Measurements from ENCODE around the gene SULF2.

SULF2 gene

GRCh38 chr20:47740862-47741184 lies 44.5 kb downstream of the SULF2 start:
- TF ChIP-seq CTCF (IDR thresholded peaks at IDR 0.05; ENCODE audit: borderline replicate concordance, insufficient read depth, low read depth, low read length), result no peak

DNA sequence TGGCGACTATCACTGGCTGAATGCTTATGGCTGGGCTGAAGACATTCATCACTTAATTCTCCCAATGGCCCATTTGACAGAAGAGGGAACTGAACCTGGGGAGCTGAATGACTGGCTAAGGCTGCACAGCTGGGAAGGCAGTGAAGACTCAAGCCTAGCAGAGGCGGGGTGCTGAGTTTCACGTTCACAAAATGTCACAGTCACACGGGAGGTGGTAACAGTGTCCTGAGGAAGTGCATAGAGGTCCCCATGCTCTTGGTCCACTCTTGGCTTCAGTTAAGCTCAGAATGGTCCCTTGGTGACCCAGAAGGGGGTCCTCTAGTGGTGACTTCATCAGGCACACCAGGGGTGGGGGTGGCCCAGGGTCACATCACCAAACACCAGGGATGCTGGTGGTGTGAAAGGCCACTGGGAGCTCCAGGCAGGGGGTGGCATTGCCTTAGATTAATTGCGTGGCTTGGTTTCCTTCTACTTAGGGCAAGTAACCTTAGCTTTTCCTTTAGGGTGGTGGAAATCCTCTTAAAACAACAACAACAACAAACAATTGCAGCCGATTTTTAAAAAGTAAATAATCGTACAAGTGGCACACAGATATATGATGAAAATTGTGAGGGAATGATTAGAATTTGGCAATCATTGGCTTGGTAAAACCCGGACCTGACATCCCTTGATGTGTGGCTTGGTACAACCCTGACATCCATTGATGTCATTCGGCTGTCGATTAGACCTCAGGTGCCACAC lies 45.0 kb downstream of the SULF2 start:
- no peak for TF ChIP-seq CTCF (IDR thresholded peaks at IDR 0.05; ENCODE audit: borderline replicate concordance, insufficient read depth, low read depth, low read length)
- H3K4me3 ChIP-seq (ENCODE audit: low read depth, low read length), result no peak overlapping the region

More at GRCh38 chr20:47740862-47741184, 44.5 kb downstream of the SULF2 start:
- H3K4me3 ChIP-seq (ENCODE audit: low read depth, low read length), result no peak overlapping the region

GRCh38 chr20:47737923-47738322 lies 47.4 kb downstream of the SULF2 start:
- H3K4me3 ChIP-seq (ENCODE audit: low read depth, low read length), result no peak overlapping the region
- TF ChIP-seq CTCF (IDR thresholded peaks at IDR 0.05; ENCODE audit: borderline replicate concordance, insufficient read depth, low read depth, low read length), result no peak

DNA sequence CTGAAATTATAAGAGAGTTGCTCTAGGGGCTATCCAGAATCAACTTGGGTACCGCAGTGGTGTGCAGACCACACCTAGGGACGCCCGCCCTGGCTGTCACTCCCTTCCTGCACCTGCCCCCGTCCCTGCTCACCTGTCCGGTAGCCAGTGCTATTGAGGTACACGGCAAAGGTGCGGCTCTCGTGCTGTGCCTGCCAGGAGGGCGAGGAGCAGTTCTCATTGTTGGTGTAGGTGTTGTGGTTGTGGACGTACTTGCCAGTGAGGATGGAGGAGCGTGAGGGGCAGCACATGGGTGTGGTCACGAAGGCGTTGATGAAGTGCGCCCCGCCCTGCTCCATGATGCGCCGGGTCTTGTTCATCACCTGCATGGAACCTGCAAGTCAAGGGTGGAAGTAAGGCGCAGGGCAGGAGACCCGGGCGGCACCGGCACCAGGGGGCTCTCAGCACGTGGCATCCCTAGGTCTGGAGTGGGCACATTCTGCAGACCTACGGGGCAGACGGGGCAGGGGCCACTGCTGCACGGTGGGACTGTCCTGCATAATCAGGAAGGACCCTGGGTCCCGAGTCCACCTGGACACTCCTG lies 48.6 kb downstream of the SULF2 start:
- no peak overlapping the region for H3K4me3 ChIP-seq (ENCODE audit: low read depth, low read length)
- TF ChIP-seq CTCF (IDR thresholded peaks at IDR 0.05; ENCODE audit: borderline replicate concordance, insufficient read depth, low read depth, low read length), result no peak

- no peak for TF ChIP-seq CTCF (IDR thresholded peaks at IDR 0.05; ENCODE audit: borderline replicate concordance, insufficient read depth, low read depth, low read length)
- H3K4me3 ChIP-seq (ENCODE audit: low read depth, low read length), result no peak overlapping the region
Measured at GRCh38 chr20:47735412-47736400, 49.6 kb downstream of the SULF2 start.

DNA sequence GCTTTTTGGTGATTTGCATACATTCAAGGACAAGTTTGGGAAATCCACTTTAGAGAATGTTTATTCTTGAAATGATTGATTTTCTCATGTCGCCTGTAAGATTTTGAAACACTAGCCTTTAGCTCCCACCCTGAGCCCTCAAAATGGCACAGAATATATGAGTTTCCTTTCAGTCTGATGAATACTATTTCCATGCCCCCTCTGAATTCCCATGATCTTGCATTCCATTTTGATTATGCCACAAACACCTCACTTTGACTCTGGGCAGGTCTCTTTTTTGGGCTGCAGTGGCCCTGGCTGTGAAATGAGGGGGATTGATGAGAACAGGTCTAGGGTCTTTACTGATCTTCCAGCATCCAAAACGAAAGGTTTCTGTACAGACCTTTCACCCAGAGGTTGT lies 50.4 kb downstream of the SULF2 start:
- no peak for TF ChIP-seq CTCF (IDR thresholded peaks at IDR 0.05; ENCODE audit: borderline replicate concordance, insufficient read depth, low read depth, low read length)

More for the DNA sequence above, 50.4 kb downstream of the SULF2 start:
- H3K4me3 ChIP-seq (ENCODE audit: low read depth, low read length), result no peak overlapping the region

All from GM12875 (cell line).